HCT116 (cell line): ENCODE results near the gene MAEA. TPM values are rescaled to one million over a fixed set of nuclear protein-coding genes. Genes with fewer than 3 reads are reported as not detected.
A peak's percentile ranks its signal among the peaks of the same experiment; 100 is the strongest.

ENCODE experiments used
- ATAC-seq: fragments of 200-7000 bp; cut with Tn5 transposase; 2 replicates; pipeline ENCODE4 v1.9.1; 2020; ENCODE audit warnings: mild to moderate bottlenecking, moderate library complexity
- BruUV-seq: library from RNA; stranded (reverse); fragments of 400-500 nt; replicated peaks from 2 replicates; lab custom pipeline; 2021; lab: Mats Ljungman, UMichigan
- CTCF ChIA-PET: fragments of 300-600 bp; sonication (Branson Sonifier 250); formaldehyde crosslinking; loops from one replicate; lab custom pipeline; 2021; ENCODE audit warnings: antibody characterized with exemption; lab: Charles Lee
- POLR2A ChIA-PET: fragments of 300-600, 350-600 bp; sonication (Branson Sonifier 250); formaldehyde crosslinking; loops from one replicate; lab custom pipeline; 2021; ENCODE audit warnings: antibody characterized with exemption; lab: Charles Lee
- RAD21 ChIA-PET, 2 experiments: fragments of 300-600 bp; sonication (Branson Sonifier 250); formaldehyde crosslinking; loops; one replicate each; lab custom pipeline; 2023; ENCODE audit warnings: low total read pairs in 2 of 2; ENCODE audit not compliant: uncharacterized antibody in 2 of 2, unreplicated experiment in 2 of 2, low non-redundant PET in 1 of 2; lab: Charles Lee
- DNase-seq: peaks from one replicate; pipeline ENCODE4 v3.0.0-alpha.2; 2010; ENCODE audit warnings: low read depth, low spot score
- H2AFZ ChIP-seq: fragments of 200-600 bp; shearing (Covaris generic), sonication (generic); 2 replicates; pipeline ENCODE4 v1.6.1; 2017; ENCODE audit warnings: low read depth, mixed run types, mixed read lengths, antibody characterized with exemption, low read length; ENCODE audit not compliant: poor library complexity, severe bottlenecking
- H3K27ac ChIP-seq: 2 replicates; pipeline ENCODE4 v1.5.1; 2012; ENCODE audit warnings: low read depth, low read length
- H3K27me3 ChIP-seq: fragments of 200-600 bp; sonication (generic); 2 replicates; pipeline ENCODE4 v1.6.1; 2016; ENCODE audit warnings: mixed run types, low read length, mixed read lengths; ENCODE audit not compliant: insufficient read depth
- H3K36me3 ChIP-seq, 2 experiments: fragments of 200-500 bp in 1 of 2; fragments of 200-600 bp in 1 of 2; sonication (Bioruptor generic) in 1 of 2; sonication (generic) in 1 of 2; 2 replicates each; pipeline versions ENCODE4 v1.5.1 to v1.6.1; 2014 to 2016; ENCODE audit warnings: low read length in 2 of 2, inconsistent platforms in 1 of 2, mixed read lengths in 1 of 2, mixed run types in 1 of 2; ENCODE audit not compliant: insufficient read depth in 2 of 2, control insufficient read depth in 1 of 2
- H3K4me1 ChIP-seq, 2 experiments: fragments of 200-600 bp in 1 of 2; sonication (generic) in 1 of 2; 2 replicates each; pipeline versions ENCODE4 v1.5.1 to v1.6.1; 2012 to 2017; ENCODE audit warnings: low read length in 2 of 2, inconsistent platforms in 1 of 2, mild to moderate bottlenecking in 1 of 2, mixed read lengths in 1 of 2, mixed run types in 1 of 2, moderate library complexity in 1 of 2; ENCODE audit not compliant: insufficient read depth in 2 of 2, control insufficient read depth in 1 of 2
- H3K4me2 ChIP-seq: fragments of 200-600 bp; sonication (generic); 2 replicates; pipeline ENCODE4 v1.6.1; 2017; ENCODE audit warnings: mixed run types, low read length, mixed read lengths
- H3K4me3 ChIP-seq, 2 experiments: fragments of 200-600 bp in 1 of 2; sonication (generic) in 1 of 2; replicated peaks in 1 of 2; 2 replicates each; pipeline ENCODE4 v1.5.1; 2011 to 2016; ENCODE audit warnings: low read length in 2 of 2, control low read depth in 1 of 2, low read depth in 1 of 2, mild to moderate bottlenecking in 1 of 2, mixed read lengths in 1 of 2, mixed run types in 1 of 2
- H3K79me2 ChIP-seq: fragments of 200-600 bp; sonication (generic); 2 replicates; pipeline ENCODE4 v1.6.1; 2017; ENCODE audit warnings: mild to moderate bottlenecking, mixed run types, low read length, moderate library complexity, mixed read lengths; ENCODE audit not compliant: insufficient read depth
- H3K9ac ChIP-seq: fragments of 200-600 bp; sonication (generic); 2 replicates; pipeline ENCODE4 v1.6.1; 2016; ENCODE audit warnings: low read length, mixed read lengths
- H3K9me2 ChIP-seq: fragments of 200-600 bp; sonication (generic), shearing (Covaris generic); 2 replicates; pipeline ENCODE4 v1.6.1; 2017; ENCODE audit warnings: mixed run types, mild to moderate bottlenecking, moderate library complexity; ENCODE audit not compliant: insufficient read depth
- H3K9me3 ChIP-seq, 2 experiments: fragments of 200-500 bp in 1 of 2; fragments of 200-600 bp in 1 of 2; sonication (Bioruptor generic) in 1 of 2; sonication (generic) in 1 of 2; 2 replicates each; pipeline ENCODE4 v1.6.1; 2014 to 2017; ENCODE audit warnings: low read length in 2 of 2, mixed read lengths in 2 of 2, inconsistent platforms in 1 of 2, low read depth in 1 of 2, mild to moderate bottlenecking in 1 of 2, mixed run types in 1 of 2, moderate library complexity in 1 of 2; ENCODE audit not compliant: control insufficient read depth in 1 of 2, insufficient read depth in 1 of 2
- H4K20me1 ChIP-seq: fragments of 200-600 bp; sonication (generic), shearing (Covaris generic); 2 replicates; pipeline ENCODE4 v1.6.1; 2017; ENCODE audit warnings: mixed run types, mild to moderate bottlenecking, moderate library complexity; ENCODE audit not compliant: insufficient read depth
- CEBPB ChIP-seq: IDR thresholded peaks from 2 replicates; pipeline ENCODE4 v1.6.1; 2012; ENCODE audit warnings: low read depth
- ELF1 ChIP-seq: IDR thresholded peaks from 2 replicates; pipeline ENCODE4 v1.6.1; 2012; ENCODE audit warnings: low read depth, borderline replicate concordance
- EZH2 ChIP-seq: fragments of 200-600 bp; sonication (generic); IDR thresholded peaks from 2 replicates; pipeline ENCODE4 v1.6.1; 2017; ENCODE audit warnings: antibody characterized with exemption, mixed run types
- EZH2phosphoT487 ChIP-seq: fragments of 200-600 bp; IDR thresholded peaks from 2 replicates; pipeline ENCODE4 v1.6.1; 2018; ENCODE audit warnings: antibody characterized with exemption, borderline replicate concordance
- FOSL1 ChIP-seq: IDR thresholded peaks from 2 replicates; pipeline ENCODE4 v1.6.1; 2012; ENCODE audit warnings: low read depth
- JUND ChIP-seq: IDR thresholded peaks from 2 replicates; pipeline ENCODE4 v1.6.1; 2012
- MAX ChIP-seq: IDR thresholded peaks from 2 replicates; pipeline ENCODE4 v1.6.1; 2012
- POLR2AphosphoS5 ChIP-seq: IDR thresholded peaks from 2 replicates; pipeline ENCODE4 v1.6.1; 2011; ENCODE audit warnings: mild to moderate bottlenecking, low read depth, low read length, moderate library complexity
- REST ChIP-seq: IDR thresholded peaks from 2 replicates; pipeline ENCODE4 v1.6.1; 2012; ENCODE audit warnings: low read depth
- SIN3A ChIP-seq: IDR thresholded peaks from 2 replicates; pipeline ENCODE4 v1.6.1; 2012; ENCODE audit warnings: low read depth
- SP1 ChIP-seq: IDR thresholded peaks from 2 replicates; pipeline ENCODE4 v1.6.1; 2012; ENCODE audit warnings: low read depth
- TCF7L2 ChIP-seq: IDR thresholded peaks from 2 replicates; pipeline ENCODE4 v1.7.0; 2011; ENCODE audit warnings: borderline replicate concordance, inconsistent platforms; ENCODE audit not compliant: insufficient read depth, insufficient read length; ENCODE audit errors: extremely low read depth
- ZFX ChIP-seq: fragments of 450-650 bp; IDR thresholded peaks from 2 replicates; pipeline ENCODE4 v1.6.1; 2017
- intact Hi-C: fragments of 100-400 bp; cut with micrococcal nuclease; formaldehyde crosslinking; loops from 2 replicates; pipeline ENCODE4 v1.10.0; 2022
- total RNA-seq: library from RNA; stranded (reverse); gene quantifications from one replicate; pipeline ENCODE4 v1.2.1, GENCODE V29; 2021; ENCODE audit not compliant: unreplicated experiment
- TF ChIP-seq, protein P1 (sequence below): IDR thresholded peaks from 2 replicates; pipeline ENCODE4 v1.6.1; 2011; ENCODE audit warnings: mild to moderate bottlenecking, low read length, moderate library complexity; ENCODE audit not compliant: insufficient replicate concordance; ENCODE audit errors: extremely low read depth
- TF ChIP-seq, protein P2 (sequence below), 3 experiments: fragments of 200-600 bp in 1 of 3; sonication (generic) in 1 of 3; IDR thresholded peaks in 2 of 3; conservative IDR thresholded peaks in 1 of 3; 2 replicates each; pipeline ENCODE4 v1.5.1; 2012 to 2017; ENCODE audit warnings: low read depth in 2 of 3, low read length in 2 of 3, antibody characterized with exemption in 1 of 3, borderline replicate concordance in 1 of 3, control low read depth in 1 of 3, mild to moderate bottlenecking in 1 of 3, mixed read lengths in 1 of 3, mixed run types in 1 of 3, moderate library complexity in 1 of 3; ENCODE audit not compliant: insufficient read depth in 1 of 3

Gene MAEA
- total RNA-seq, 1 experiment from 2014 or later: 88.3 TPM

- TF ChIP-seq MAX (no peak), POLR2AphosphoS5 (no peak), REST (no peak), SP1 (no peak), JUND (no peak), TCF7L2 (no peak), ELF1 (no peak), FOSL1 (no peak), EZH2 (no peak), SIN3A (no peak), ZFX (no peak), CEBPB (no peak), EZH2phosphoT487 (no peak)
- TF ChIP-seq, protein P1, sequence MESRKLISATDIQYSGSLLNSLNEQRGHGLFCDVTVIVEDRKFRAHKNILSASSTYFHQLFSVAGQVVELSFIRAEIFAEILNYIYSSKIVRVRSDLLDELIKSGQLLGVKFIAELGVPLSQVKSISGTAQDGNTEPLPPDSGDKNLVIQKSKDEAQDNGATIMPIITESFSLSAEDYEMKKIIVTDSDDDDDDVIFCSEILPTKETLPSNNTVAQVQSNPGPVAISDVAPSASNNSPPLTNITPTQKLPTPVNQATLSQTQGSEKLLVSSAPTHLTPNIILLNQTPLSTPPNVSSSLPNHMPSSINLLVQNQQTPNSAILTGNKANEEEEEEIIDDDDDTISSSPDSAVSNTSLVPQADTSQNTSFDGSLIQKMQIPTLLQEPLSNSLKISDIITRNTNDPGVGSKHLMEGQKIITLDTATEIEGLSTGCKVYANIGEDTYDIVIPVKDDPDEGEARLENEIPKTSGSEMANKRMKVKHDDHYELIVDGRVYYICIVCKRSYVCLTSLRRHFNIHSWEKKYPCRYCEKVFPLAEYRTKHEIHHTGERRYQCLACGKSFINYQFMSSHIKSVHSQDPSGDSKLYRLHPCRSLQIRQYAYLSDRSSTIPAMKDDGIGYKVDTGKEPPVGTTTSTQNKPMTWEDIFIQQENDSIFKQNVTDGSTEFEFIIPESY: no peak
- TF ChIP-seq, protein P2, sequence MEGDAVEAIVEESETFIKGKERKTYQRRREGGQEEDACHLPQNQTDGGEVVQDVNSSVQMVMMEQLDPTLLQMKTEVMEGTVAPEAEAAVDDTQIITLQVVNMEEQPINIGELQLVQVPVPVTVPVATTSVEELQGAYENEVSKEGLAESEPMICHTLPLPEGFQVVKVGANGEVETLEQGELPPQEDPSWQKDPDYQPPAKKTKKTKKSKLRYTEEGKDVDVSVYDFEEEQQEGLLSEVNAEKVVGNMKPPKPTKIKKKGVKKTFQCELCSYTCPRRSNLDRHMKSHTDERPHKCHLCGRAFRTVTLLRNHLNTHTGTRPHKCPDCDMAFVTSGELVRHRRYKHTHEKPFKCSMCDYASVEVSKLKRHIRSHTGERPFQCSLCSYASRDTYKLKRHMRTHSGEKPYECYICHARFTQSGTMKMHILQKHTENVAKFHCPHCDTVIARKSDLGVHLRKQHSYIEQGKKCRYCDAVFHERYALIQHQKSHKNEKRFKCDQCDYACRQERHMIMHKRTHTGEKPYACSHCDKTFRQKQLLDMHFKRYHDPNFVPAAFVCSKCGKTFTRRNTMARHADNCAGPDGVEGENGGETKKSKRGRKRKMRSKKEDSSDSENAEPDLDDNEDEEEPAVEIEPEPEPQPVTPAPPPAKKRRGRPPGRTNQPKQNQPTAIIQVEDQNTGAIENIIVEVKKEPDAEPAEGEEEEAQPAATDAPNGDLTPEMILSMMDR (IDR thresholded peaks at IDR 0.05 in 2 of 3, conservative IDR thresholded peaks at IDR 0.05 in 1 of 3; ENCODE audit: borderline replicate concordance in 1 of 3, insufficient read depth in 1 of 3, low read depth in 2 of 3, low read length in 2 of 3): no peak
- H3K9ac ChIP-seq: no peak overlapping the region
- no peak overlapping the region for H3K4me2 ChIP-seq
- ATAC-seq: no peak
- H3K27ac ChIP-seq: peak overlapping the region; percentile 9; the same call in 1 of the 2 replicates
- no TSS peak for BruUV-seq
- H3K4me3 ChIP-seq: no peak overlapping the region
- peaks cover 83% of the 10 kb centered on the region for H3K79me2 ChIP-seq
- no peak for DNase-seq
- ChIA-PET CTCF (no interaction called here), RAD21 (no interaction called here), POLR2A (no interaction called here)
- no peaks in the 10 kb centered on the region for H3K27me3 ChIP-seq
- intact Hi-C loops: no loop called here
- H2AFZ ChIP-seq: no peak overlapping the region
- no peaks in the 10 kb centered on the region for H3K9me3 ChIP-seq
- H3K9me2 ChIP-seq: no peaks in the 10 kb centered on the region
- H4K20me1 ChIP-seq: no peaks in the 10 kb centered on the region
- H3K4me1 ChIP-seq: peaks cover 3% of the 10 kb centered on the region in 2 experiments
- H3K36me3 ChIP-seq: peaks cover 4 to 14% of the 10 kb centered on the region in 2 experiments; a peak in 3 of 4 replicates
Observed at GRCh38 chr4:1241466-1241935, 48.2 kb upstream of the MAEA start.
